PFSK-1 (cell line): ENCODE results near the gene NHP2.

Experiments used
- FOXP2 ChIP-seq: optimal IDR thresholded peaks from 2 replicates; pipeline ENCODE3; 2011; ENCODE audit warnings: borderline replicate concordance, control low read depth, inconsistent platforms; ENCODE audit not compliant: insufficient read depth; ENCODE audit errors: extremely low read length, extremely low read depth
- POLR2AphosphoS5 ChIP-seq: IDR thresholded peaks from 2 replicates; pipeline ENCODE4 v1.6.1; 2012; ENCODE audit warnings: low read depth, mild to moderate bottlenecking, control low read depth, low read length, moderate library complexity
- REST ChIP-seq, 2 experiments: IDR thresholded peaks; 2 replicates each; pipeline versions ENCODE4 v1.6.1 to v1.8.0; 2011 to 2012; ENCODE audit warnings: low read depth in 2 of 2, low read length in 2 of 2, control low read depth in 1 of 2, inconsistent platforms in 1 of 2, mild to moderate bottlenecking in 1 of 2, moderate library complexity in 1 of 2; ENCODE audit not compliant: insufficient read depth in 1 of 2
- SIN3A ChIP-seq: IDR thresholded peaks from 2 replicates; pipeline ENCODE4 v1.6.1; 2012; ENCODE audit warnings: mild to moderate bottlenecking, low read length, moderate library complexity, borderline replicate concordance; ENCODE audit not compliant: insufficient read depth

DNA sequence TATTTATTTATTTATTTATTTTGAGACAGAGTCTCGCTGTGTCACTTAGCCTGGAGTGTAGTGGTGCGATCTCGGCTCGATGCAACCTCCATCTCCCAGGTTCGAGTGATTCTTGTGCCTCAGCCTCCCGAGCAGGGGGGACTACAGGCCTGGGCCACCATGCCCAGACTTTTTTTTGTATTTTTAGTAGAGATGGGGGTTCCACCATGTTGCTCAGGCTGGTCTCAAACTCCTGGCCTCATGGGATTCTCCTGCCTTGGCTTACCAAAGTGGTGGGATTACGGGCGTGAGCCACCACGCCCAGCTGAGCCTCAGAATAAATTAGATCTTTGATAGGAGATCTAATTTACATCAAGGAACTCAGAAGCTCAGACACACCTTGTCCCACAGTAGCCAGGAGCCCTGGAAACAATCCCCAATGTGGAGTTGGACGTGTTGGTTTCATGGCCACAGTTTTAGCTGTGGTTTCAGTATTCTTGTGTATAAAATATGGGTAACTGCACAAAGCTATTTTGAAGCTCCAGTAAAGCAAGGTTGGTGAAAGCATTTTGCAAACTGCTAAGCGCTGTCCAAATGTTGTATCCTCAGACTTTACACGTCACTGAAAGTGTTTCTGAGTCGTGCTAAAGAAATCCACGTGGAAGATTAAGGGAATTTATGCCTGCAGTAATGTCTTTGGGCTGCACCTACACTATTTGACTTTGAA lies 47.7 kb upstream of the NHP2 start:
- TF ChIP-seq SIN3A (no peak), POLR2AphosphoS5 (no peak), REST (IDR thresholded peaks at IDR 0.05; ENCODE audit: insufficient read depth in 1 of 2, low read depth in 2 of 2, low read length in 2 of 2) (no peak), FOXP2 (no peak)
